ENCODE measurements around the gene C11orf65.

The C11orf65 gene

GRCh38 chr11:108467091-108467823 is at the start of gene C11orf65:
TSS of gene C11orf65 (minus strand) at chr11:108467529. CDS start at chr11:108461559, 5,970 bp downstream.
- DNase-seq: peak; percentile 88

DNA sequence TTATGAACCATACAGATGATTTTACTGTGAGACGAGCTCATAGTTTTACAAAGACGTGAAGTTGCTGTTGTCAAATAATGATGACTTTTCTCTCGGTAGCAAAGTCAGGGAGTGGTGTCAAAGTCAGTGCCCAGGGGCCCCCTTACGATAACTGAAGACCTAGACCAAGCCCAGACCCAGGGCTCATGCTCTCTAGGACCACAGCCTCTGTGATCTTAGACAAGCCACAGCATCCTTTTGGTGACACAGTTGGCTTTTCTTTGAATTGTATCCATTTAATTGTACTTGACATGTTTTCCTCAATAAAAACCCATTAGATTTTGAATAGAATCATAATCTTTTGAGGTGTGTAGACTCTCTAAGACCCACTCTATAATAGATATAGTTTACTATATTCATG is 48.8 kb upstream of the C11orf65 start:
- no peak for DNase-seq

- DNase-seq: no peak
Measured at GRCh38 chr11:108512708-108513107, 45.4 kb upstream of the C11orf65 start.

GRCh38 chr11:108511851-108512474 is 44.6 kb upstream of the C11orf65 start:
- no peak for DNase-seq

GRCh38 chr11:108508653-108509593 is 41.6 kb upstream of the C11orf65 start:
- no peak for DNase-seq

GRCh38 chr11:108501396-108501795 is 34.1 kb upstream of the C11orf65 start:
- no peak for DNase-seq

GRCh38 chr11:108500721-108501120 is 33.4 kb upstream of the C11orf65 start:
- DNase-seq: no peak

DNA sequence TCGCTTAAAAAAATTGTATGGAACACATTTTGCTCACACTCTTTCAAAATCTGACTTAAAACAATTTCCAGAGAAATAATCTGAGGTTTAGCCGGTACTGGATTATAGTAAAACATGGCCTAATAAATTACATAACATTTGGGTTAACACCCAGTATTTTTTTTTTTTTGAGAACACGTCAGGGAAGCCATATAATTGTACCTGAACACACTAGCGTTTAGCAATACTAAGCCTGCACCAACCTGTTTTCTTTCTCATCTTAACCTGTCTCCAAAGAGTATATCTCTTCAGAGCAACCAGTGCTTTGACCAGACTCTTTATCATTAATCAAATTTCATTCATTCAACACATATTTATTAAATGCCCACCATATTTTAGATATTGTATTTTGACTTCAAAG is 32.8 kb upstream of the C11orf65 start:
- DNase-seq: no peak

DNA sequence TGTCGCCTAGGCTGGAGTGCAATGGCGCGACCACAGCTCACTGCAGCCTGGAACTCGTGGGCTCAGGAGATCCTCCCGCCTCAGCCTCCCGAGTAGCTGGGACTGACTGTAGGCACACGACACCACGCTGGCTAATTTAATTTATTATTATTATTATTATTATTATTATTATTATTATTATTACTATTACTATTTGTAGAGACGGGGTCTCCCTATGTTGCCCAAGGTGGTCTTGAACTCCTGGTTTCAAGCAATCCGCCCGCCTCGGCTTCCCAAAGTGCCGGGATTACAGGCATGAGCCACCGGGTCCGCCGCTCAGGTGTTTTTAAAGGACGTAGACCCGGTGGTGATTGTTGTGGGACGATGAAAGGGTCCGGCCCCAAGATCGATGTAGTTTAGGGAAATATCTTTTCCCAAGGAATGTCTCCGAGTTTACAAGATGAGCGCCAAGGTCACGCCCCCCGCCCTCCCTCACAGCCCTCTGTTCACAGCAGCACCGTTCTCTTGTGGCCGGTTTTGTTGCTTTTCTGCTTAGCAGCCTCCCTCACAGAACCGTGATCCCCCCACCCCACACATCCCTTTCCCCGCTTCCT is 31.6 kb upstream of the C11orf65 start:
- no peak for DNase-seq

DNA sequence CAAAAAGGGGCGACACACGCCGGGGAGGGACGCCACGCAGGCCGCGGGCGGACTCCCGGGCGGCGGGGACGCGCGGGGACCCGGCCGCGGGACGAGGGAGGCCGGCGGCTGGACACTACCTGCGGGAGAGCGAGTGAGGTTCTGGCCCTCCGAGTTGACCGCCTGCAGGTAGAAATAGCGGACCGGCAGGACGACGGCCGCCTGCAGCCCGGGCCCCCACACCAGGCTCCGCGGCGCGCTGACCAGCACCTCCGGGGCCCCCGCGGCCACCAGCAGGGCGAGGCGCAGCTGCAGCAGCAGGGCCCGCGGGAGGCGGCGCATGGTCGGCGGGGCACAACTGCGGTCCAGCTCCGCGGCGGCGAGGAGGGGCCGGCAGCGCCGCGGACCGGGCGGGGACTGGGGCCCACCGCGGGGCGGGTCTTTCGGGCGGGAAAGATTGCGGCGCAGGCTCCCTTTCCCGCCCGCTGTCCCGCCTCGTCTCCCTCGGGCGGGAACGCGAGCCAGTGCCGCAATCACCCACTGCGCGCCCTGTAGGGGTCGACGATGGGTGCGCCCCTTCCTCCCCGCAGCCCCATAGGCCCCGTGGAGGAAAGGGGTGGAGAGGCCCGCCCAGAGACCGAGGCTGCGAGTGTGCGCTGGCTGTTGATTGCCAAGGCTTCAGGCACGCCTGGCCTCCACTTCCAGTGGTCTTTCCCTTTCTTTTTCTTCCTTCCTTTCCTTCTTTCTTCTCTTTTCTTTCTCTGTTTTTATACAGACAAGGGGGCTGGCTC is 30.9 kb upstream of the C11orf65 start, which contains the start of gene POGLUT3:
POGLUT3 (minus strand) TSS at position 339 of the 770 bp plus-strand sequence; CDS start at position 321, 18 bp downstream.
- DNase-seq: peak; percentile 14

GRCh38 chr11:108497317-108498045 is 30.2 kb upstream of the C11orf65 start:
- DNase-seq: peak; percentile 63

DNA sequence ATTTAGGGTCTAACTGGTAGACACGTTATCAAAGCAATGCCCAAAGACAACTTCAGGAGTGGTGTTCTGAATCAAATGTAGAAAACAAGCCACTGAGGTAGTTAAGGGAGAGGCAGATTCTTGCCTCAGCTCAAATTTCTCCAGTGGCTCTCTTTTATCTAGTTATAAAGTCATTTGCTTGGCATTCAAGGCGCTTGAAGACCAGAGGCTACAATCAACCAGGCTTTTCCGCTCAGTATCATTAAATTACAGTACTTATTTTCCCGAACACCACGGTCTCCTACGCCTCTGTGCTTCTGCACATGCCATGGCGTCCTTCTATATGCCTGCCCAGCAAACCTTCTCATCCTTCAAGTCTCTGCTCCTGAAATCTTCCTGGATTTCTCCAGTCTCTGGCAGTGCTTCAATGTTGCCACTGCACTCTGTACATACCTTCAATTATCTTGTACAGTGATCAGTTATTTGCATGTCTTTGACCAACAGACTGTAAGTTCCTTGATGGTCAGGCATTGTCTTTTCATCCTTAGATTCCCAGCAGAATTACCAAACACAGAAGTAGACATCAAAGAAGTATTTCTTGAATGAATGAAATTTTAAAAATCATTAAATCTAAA is 29.4 kb upstream of the C11orf65 start:
- no peak for DNase-seq

DNA sequence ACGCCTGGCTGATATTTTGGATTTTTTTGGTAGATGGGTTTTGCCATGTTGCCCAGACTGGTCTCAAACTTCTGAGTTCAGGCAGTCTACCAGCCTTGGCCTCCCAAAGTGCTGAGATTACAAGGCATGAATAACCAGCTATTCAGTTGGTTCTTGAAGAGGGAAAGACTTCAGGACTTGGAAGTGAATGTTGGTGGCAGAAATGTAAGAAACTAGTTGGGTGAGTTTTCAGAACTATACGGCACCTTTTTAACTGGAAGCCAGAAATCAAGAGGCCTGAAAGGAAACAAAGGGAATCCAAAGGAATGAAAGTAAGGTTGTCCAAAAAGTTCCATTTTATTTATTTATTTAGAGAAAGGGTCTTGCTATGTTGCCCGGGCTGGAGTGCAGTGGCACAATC is 28.0 kb upstream of the C11orf65 start:
- no peak for DNase-seq

- no peak for DNase-seq
Measured at GRCh38 chr11:108494182-108494581, 26.9 kb upstream of the C11orf65 start.

GRCh38 chr11:108491936-108492335 is 24.6 kb upstream of the C11orf65 start:
- no peak for DNase-seq

GRCh38 chr11:108486828-108487227 is 19.5 kb upstream of the C11orf65 start:
- DNase-seq: no peak

GRCh38 chr11:108486331-108486730 is 19.0 kb upstream of the C11orf65 start:
- DNase-seq: no peak

- no peak for DNase-seq
Measured at GRCh38 chr11:108483163-108483562, 15.8 kb upstream of the C11orf65 start.

GRCh38 chr11:108474664-108475463 is 7.5 kb upstream of the C11orf65 start:
- DNase-seq: no peak

- no peak for DNase-seq
Measured at GRCh38 chr11:108472681-108473080, 5.4 kb upstream of the C11orf65 start.
